Measurements from ENCODE around the gene KRTAP10-10. TPM values are rescaled to one million over a fixed set of nuclear protein-coding genes. Genes with fewer than 3 reads are reported as not detected.

Gene KRTAP10-10
- total and polyA plus RNA-seq, 2 of the 8 experiments (the other 6 are each of a cell fraction or from before 2014, with no cell fraction given): not detected

DNA sequence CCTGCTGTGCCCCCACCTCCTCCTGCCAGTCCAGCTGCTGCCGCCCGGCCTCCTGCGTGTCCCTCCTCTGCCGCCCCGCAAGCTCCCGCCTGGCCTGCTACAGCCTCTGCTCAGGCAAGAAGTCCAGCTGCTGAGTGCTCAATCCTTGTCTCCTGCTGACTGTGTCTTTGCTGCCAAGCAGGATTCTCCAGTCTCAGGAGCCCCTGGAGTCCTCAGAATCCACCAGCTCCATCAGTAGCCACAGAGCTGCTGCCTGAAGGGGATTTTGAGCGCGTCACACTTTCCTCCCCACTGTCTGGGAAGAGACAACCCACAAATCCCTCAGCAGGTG is 10.0 kb downstream of the KRTAP10-10 start (continued):
- TF ChIP-seq KDM1A (IDR thresholded peaks at IDR 0.05; ENCODE audit: borderline replicate concordance, low read length) (no peak), SRF (IDR thresholded peaks at IDR 0.05; ENCODE audit: low read depth, low read length) (no peak)

Measured in H1 (cell line).